Measurements from ENCODE around the gene FAM3A.
A peak's percentile ranks its signal among the peaks of the same experiment; 100 is the strongest.
"Not testable (repeated sequence)": the region's sequence is repeated elsewhere in the genome, so short reads cannot be mapped to it uniquely, and the experiment has no call there.

The FAM3A gene

DNA sequence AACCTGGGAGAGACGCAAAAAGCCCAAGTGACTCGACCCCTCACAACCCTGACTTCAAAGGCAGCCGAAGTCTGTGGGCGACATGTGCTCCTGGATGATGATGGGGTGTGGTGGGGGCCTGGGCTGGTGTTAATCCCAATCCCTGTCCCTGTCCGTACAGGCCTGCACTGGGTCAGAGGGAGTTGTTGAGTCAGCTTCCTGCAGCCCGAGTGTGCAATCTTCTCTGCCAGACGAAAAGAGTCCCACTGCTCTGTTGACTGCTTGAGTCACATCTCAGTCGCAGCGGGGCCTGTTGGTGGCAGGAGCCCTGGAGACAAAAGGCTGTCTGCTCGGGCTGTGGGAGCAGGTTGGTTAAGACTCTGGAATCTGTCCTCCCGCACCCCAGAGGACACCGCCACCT lies 10.3 kb downstream of the FAM3A start:
- no peak overlapping the region for H3K27ac ChIP-seq (ENCODE audit: insufficient read depth in 1 of 2, low read depth in 1 of 2, low read length in 2 of 2, poor library complexity in 1 of 2, severe bottlenecking in 2 of 2)
- peaks cover 0 to 14% (median 0%) of the 10 kb centered on the region in 5 experiments for H3K27me3 ChIP-seq (replicated peaks in 2 of 5; ENCODE audit: control insufficient read depth in 4 of 5, insufficient read depth in 5 of 5, low read length in 4 of 5)
- ChIA-PET POLR2A (no interaction called here), CTCF (no interaction called here)
- H3K36me3 ChIP-seq (ENCODE audit: control insufficient read depth in 4 of 4, insufficient read depth in 4 of 4, low read length in 3 of 4), result peaks cover 0 to 41% (median 9%) of the 10 kb centered on the region in 4 experiments
- 93% methylated on average over 10 of the region's 12 CpGs for WGBS (ENCODE audit: insufficient coverage)
- H3K4me1 ChIP-seq (ENCODE audit: control extremely low read depth in 1 of 4, control insufficient read depth in 4 of 4, insufficient read depth in 4 of 4, low read length in 3 of 4), result no peaks in the 10 kb centered on the region
- no peak for DNase-seq
- no peak overlapping the region for H3K4me3 ChIP-seq (ENCODE audit: control insufficient read depth in 1 of 7, extremely low read depth in 1 of 7, insufficient read depth in 4 of 7, low read depth in 2 of 7, low read length in 6 of 7)
- peaks cover 0 to 13% (median 0%) of the 10 kb centered on the region in 5 experiments for H3K9me3 ChIP-seq (ENCODE audit: control extremely low read depth in 1 of 5, control insufficient read depth in 4 of 5, insufficient read depth in 2 of 5, low read depth in 1 of 5, low read length in 4 of 5)

GRCh38 chrX:154502989-154503388 lies 13.0 kb downstream of the FAM3A start:
- Histone ChIP-seq H3K4me3 (ENCODE audit: control insufficient read depth in 1 of 7, extremely low read depth in 1 of 7, insufficient read depth in 4 of 7, low read depth in 2 of 7, low read length in 6 of 7) (no peak overlapping the region), H3K27ac (ENCODE audit: insufficient read depth in 1 of 2, low read depth in 1 of 2, low read length in 2 of 2, poor library complexity in 1 of 2, severe bottlenecking in 2 of 2) (no peak overlapping the region), H3K27me3 (replicated peaks in 2 of 5; ENCODE audit: control insufficient read depth in 4 of 5, insufficient read depth in 5 of 5, low read length in 4 of 5) (peaks cover 0 to 14% (median 0%) of the 10 kb centered on the region in 5 experiments), H3K4me1 (ENCODE audit: control extremely low read depth in 1 of 4, control insufficient read depth in 4 of 4, insufficient read depth in 4 of 4, low read length in 3 of 4) (no peaks in the 10 kb centered on the region), H3K36me3 (ENCODE audit: control insufficient read depth in 4 of 4, insufficient read depth in 4 of 4, low read length in 3 of 4) (peaks cover 0 to 25% (median 5%) of the 10 kb centered on the region in 4 experiments), H3K9me3 (ENCODE audit: control extremely low read depth in 1 of 5, control insufficient read depth in 4 of 5, insufficient read depth in 2 of 5, low read depth in 1 of 5, low read length in 4 of 5) (peaks cover 0 to 2% (median 0%) of the 10 kb centered on the region in 5 experiments)
- DNase-seq, result no peak
- CTCF ChIA-PET, result no interaction called here
- POLR2A ChIA-PET, result no interaction called here
- 83% methylated on average over 2 of the region's 3 CpGs for WGBS (ENCODE audit: insufficient coverage)

- DNase-seq, result no peak
- H3K27ac ChIP-seq (ENCODE audit: insufficient read depth in 1 of 2, low read depth in 1 of 2, low read length in 2 of 2, poor library complexity in 1 of 2, severe bottlenecking in 2 of 2), result no peak overlapping the region
- ChIA-PET POLR2A (no interaction called here), CTCF (interaction anchor here (0.9 to 1.5 kb wide), 2 partner anchors 13 to 25 kb away, joined by 3 read pairs; no protein-coding TSS in a partner anchor)
- no peaks in the 10 kb centered on the region for H3K4me1 ChIP-seq (ENCODE audit: control extremely low read depth in 1 of 4, control insufficient read depth in 4 of 4, insufficient read depth in 4 of 4, low read length in 3 of 4)
- WGBS (ENCODE audit: insufficient coverage), result 83% methylated on average over 7 of the region's 8 CpGs
- peaks cover 0 to 17% (median under 1%) of the 10 kb centered on the region in 4 experiments for H3K36me3 ChIP-seq (ENCODE audit: control insufficient read depth in 4 of 4, insufficient read depth in 4 of 4, low read length in 3 of 4)
- no peaks in the 10 kb centered on the region for H3K9me3 ChIP-seq (ENCODE audit: control extremely low read depth in 1 of 5, control insufficient read depth in 4 of 5, insufficient read depth in 2 of 5, low read depth in 1 of 5, low read length in 4 of 5)
- no peak overlapping the region for H3K4me3 ChIP-seq (ENCODE audit: control insufficient read depth in 1 of 7, extremely low read depth in 1 of 7, insufficient read depth in 4 of 7, low read depth in 2 of 7, low read length in 6 of 7)
- peaks cover 0 to 14% (median 0%) of the 10 kb centered on the region in 5 experiments for H3K27me3 ChIP-seq (replicated peaks in 2 of 5; ENCODE audit: control insufficient read depth in 4 of 5, insufficient read depth in 5 of 5, low read length in 4 of 5)
Measured at GRCh38 chrX:154502098-154502497, 13.9 kb downstream of the FAM3A start.

GRCh38 chrX:154501423-154501822 lies 14.6 kb downstream of the FAM3A start:
- H3K27me3 ChIP-seq (replicated peaks in 2 of 5; ENCODE audit: control insufficient read depth in 4 of 5, insufficient read depth in 5 of 5, low read length in 4 of 5); H3K4me1 ChIP-seq (ENCODE audit: control extremely low read depth in 1 of 4, control insufficient read depth in 4 of 4, insufficient read depth in 4 of 4, low read length in 3 of 4); H3K9me3 ChIP-seq (ENCODE audit: control extremely low read depth in 1 of 5, control insufficient read depth in 4 of 5, insufficient read depth in 2 of 5, low read depth in 1 of 5, low read length in 4 of 5); H3K4me3 ChIP-seq (ENCODE audit: control insufficient read depth in 1 of 7, extremely low read depth in 1 of 7, insufficient read depth in 4 of 7, low read depth in 2 of 7, low read length in 6 of 7); POLR2A ChIA-PET; H3K27ac ChIP-seq (ENCODE audit: insufficient read depth in 1 of 2, low read depth in 1 of 2, low read length in 2 of 2, poor library complexity in 1 of 2, severe bottlenecking in 2 of 2); DNase-seq: not testable (repeated sequence)
- CTCF ChIA-PET, result interaction anchor here (1.5 kb wide), 1 partner anchor 14 kb away, joined by 3 read pairs; no protein-coding TSS in a partner anchor
- WGBS (ENCODE audit: insufficient coverage), result 96% methylated on average over 7 of the region's 7 CpGs
- peaks cover 0 to 15% (median 0%) of the 10 kb centered on the region in 4 experiments for H3K36me3 ChIP-seq (ENCODE audit: control insufficient read depth in 4 of 4, insufficient read depth in 4 of 4, low read length in 3 of 4)

- H3K9me3 ChIP-seq (ENCODE audit: control extremely low read depth in 1 of 5, control insufficient read depth in 4 of 5, insufficient read depth in 2 of 5, low read depth in 1 of 5, low read length in 4 of 5); CTCF ChIA-PET; DNase-seq; H3K27me3 ChIP-seq (replicated peaks in 2 of 5; ENCODE audit: control insufficient read depth in 4 of 5, insufficient read depth in 5 of 5, low read length in 4 of 5); H3K4me3 ChIP-seq (ENCODE audit: control insufficient read depth in 1 of 7, extremely low read depth in 1 of 7, insufficient read depth in 4 of 7, low read depth in 2 of 7, low read length in 6 of 7); H3K27ac ChIP-seq (ENCODE audit: insufficient read depth in 1 of 2, low read depth in 1 of 2, low read length in 2 of 2, poor library complexity in 1 of 2, severe bottlenecking in 2 of 2); H3K36me3 ChIP-seq (ENCODE audit: control insufficient read depth in 4 of 4, insufficient read depth in 4 of 4, low read length in 3 of 4); H3K4me1 ChIP-seq (ENCODE audit: control extremely low read depth in 1 of 4, control insufficient read depth in 4 of 4, insufficient read depth in 4 of 4, low read length in 3 of 4): not testable (repeated sequence)
- POLR2A ChIA-PET, result interaction anchor here (0.6 kb wide), 1 partner anchor 525 kb away, joined by 4 read pairs; no protein-coding TSS in a partner anchor
- WGBS (ENCODE audit: insufficient coverage), result 67% methylated on average over 3 of the region's 4 CpGs
Measured at GRCh38 chrX:154496591-154497137, 19.4 kb downstream of the FAM3A start.

DNA sequence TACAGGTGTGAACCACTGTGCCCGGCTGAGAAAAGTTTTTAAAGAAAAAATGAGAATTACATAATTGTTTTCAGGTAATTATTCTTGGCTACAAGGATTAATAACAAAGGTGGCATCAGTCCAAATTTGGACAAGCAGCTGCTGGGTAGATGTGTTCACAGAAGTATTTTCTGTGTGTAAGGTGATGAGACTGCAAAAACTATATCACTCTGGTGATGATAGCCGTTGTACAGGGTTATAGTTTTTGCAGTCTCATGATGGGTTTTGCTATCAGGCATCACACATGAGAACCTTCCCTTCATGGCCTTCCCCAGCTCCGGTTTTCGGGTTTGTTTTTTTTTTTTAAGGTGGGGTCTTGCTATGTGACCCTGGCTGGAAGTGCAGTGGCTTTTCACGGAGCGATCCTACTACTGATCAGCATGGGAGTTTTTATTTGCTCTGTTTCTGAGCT lies 20.5 kb downstream of the FAM3A start:
- DNase-seq, result peak; percentile 49 to 88 (median 83)
- 51% methylated on average over 5 of the region's 6 CpGs for WGBS (ENCODE audit: insufficient coverage)
- H3K4me3 ChIP-seq (ENCODE audit: control insufficient read depth in 1 of 7, extremely low read depth in 1 of 7, insufficient read depth in 4 of 7, low read depth in 2 of 7, low read length in 6 of 7), result no peak overlapping the region
- H3K4me1 ChIP-seq (ENCODE audit: control extremely low read depth in 1 of 4, control insufficient read depth in 4 of 4, insufficient read depth in 4 of 4, low read length in 3 of 4), result peaks cover 0 to 4% (median 1%) of the 10 kb centered on the region in 4 experiments
- POLR2A ChIA-PET, result no interaction called here
- H3K36me3 ChIP-seq (ENCODE audit: control insufficient read depth in 4 of 4, insufficient read depth in 4 of 4, low read length in 3 of 4), result no peaks in the 10 kb centered on the region
- peaks cover 0 to 5% (median 0%) of the 10 kb centered on the region in 5 experiments for H3K27me3 ChIP-seq (replicated peaks in 2 of 5; ENCODE audit: control insufficient read depth in 4 of 5, insufficient read depth in 5 of 5, low read length in 4 of 5)
- H3K27ac ChIP-seq (ENCODE audit: insufficient read depth in 1 of 2, low read depth in 1 of 2, low read length in 2 of 2, poor library complexity in 1 of 2, severe bottlenecking in 2 of 2), result peak overlapping the region in 1 of 2 experiments; percentile 64
- CTCF ChIA-PET, result no interaction called here
- H3K9me3 ChIP-seq (ENCODE audit: control extremely low read depth in 1 of 5, control insufficient read depth in 4 of 5, insufficient read depth in 2 of 5, low read depth in 1 of 5, low read length in 4 of 5), result no peaks in the 10 kb centered on the region

GRCh38 chrX:154494715-154495114 lies 21.3 kb downstream of the FAM3A start:
- Histone ChIP-seq H3K4me1 (ENCODE audit: control extremely low read depth in 1 of 4, control insufficient read depth in 4 of 4, insufficient read depth in 4 of 4, low read length in 3 of 4) (peaks cover 0 to 5% (median 3%) of the 10 kb centered on the region in 4 experiments), H3K27ac (ENCODE audit: insufficient read depth in 1 of 2, low read depth in 1 of 2, low read length in 2 of 2, poor library complexity in 1 of 2, severe bottlenecking in 2 of 2) (peak overlapping the region in 1 of 2 experiments; percentile 64), H3K27me3 (replicated peaks in 2 of 5; ENCODE audit: control insufficient read depth in 4 of 5, insufficient read depth in 5 of 5, low read length in 4 of 5) (peaks cover 0 to 5% (median 0%) of the 10 kb centered on the region in 5 experiments), H3K4me3 (ENCODE audit: control insufficient read depth in 1 of 7, extremely low read depth in 1 of 7, insufficient read depth in 4 of 7, low read depth in 2 of 7, low read length in 6 of 7) (no peak overlapping the region), H3K36me3 (ENCODE audit: control insufficient read depth in 4 of 4, insufficient read depth in 4 of 4, low read length in 3 of 4) (no peaks in the 10 kb centered on the region), H3K9me3 (ENCODE audit: control extremely low read depth in 1 of 5, control insufficient read depth in 4 of 5, insufficient read depth in 2 of 5, low read depth in 1 of 5, low read length in 4 of 5) (no peaks in the 10 kb centered on the region)
- POLR2A ChIA-PET, result no interaction called here
- CTCF ChIA-PET, result no interaction called here
- no peak for DNase-seq
- 72% methylated on average over 3 of the region's 3 CpGs for WGBS (ENCODE audit: insufficient coverage)

All from common myeloid progenitor, CD34-positive (primary cell).